T follicular helper cell (primary cell): ENCODE data around the gene DDX49.
"Not testable (repeated sequence)": the region's sequence is repeated elsewhere in the genome, so short reads cannot be mapped to it uniquely, and the experiment has no call there.

Source experiments
- DNase-seq: peaks from one replicate; pipeline ENCODE4 v3.0.0-alpha.2; 2020; ENCODE audit warnings: low read depth

The DDX49 gene

DNA sequence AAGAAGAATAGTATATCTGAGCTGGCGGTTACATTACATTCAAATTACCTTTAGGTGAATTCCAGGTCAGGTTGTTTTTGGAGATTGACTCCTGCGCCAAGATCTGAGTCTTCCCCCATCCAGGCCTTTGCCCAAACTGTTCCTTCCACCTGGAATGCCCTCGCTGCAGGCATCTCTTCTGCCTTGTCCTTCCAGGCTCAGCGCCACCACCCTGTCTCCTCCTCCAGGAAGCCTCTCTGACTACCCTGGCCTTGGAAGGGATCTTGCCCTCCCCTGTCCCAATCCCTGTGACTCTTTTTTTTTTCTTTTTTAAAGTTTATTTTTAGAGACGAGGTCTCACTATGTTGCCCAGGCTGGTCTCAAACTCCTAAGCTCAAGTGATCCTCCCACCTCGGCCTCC, 23.2 kb downstream of the DDX49 start:
- no peak for DNase-seq

DNA sequence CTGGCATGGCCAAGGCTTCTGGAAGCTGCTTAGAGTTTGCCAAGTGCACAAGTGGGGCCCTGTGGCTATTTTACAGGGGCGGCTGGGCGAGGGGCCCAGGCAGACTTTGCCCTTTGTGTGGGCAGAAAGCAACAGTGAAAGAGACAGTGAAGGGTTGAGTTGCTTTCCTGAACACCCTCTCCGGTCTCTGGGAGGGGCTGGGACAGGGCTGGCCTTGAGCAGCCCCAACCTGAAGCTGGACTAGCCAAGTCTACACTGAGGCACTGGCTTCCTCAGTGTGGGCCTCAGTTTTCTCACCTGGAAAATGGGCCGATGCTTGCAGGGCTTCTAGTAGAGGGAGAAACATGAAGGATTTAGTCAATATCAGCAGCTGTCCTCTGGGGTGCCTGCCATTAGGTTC, 23.9 kb downstream of the DDX49 start:
- no peak for DNase-seq

DNA sequence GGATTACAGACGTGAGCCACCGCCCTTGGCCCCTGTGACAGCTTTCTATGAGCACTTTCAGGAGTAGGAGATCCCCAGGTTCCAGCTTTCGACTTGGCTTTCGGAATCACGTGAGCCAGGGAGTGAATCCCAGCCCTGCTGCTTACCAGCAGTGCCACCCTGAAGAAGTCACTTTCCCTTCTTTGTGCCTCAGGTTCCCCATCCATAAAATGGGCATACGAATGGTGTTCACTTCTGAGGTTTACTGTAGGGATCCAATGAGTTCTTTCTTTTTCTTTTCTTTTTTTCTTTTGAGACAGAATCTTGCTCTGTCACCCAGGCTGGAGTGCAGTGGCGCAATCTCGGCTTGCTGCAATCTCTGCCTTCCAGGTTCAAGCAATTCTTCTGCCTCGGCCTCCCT, 25.8 kb downstream of the DDX49 start:
- no peak for DNase-seq

DNA sequence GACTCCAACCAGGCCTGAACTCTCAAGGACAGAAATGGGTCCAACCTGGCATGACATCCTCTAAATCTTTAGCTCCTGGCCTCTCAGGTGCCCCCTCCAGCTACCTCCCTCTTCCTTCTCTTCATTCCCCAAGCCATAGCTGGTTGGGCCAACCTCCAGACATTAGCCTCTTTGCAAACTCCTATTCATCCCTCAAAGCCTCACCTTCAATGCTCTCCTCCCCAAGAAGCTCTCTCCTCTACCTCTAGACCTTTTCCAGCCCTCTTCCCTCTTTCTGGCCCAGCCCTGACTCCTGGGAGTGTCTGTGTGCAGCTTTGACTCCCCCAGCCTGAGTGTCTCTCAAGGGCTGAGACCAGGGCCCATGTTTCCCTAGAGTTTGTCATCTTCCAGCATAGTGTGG, 26.8 kb downstream of the DDX49 start:
- no peak for DNase-seq

DNA sequence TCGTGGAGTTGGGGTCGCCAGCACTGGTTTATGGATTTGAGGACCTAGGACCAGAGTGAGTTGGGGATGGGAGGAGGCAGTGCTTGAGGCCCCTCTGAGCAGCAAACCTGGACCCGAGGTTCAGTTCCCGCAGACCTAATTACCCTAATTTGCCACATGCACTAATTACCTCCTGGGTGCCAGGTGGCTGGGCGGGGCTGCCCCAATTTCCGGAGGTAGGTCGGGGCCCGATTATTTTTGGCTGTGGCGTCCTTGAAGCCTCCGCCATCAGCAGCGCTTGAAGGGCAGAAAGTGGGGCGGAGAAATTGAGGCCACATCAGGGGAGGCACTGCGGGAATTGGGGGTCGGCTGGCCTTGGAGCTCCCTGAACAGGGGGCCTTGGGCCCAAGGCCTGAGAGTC, 27.4 kb downstream of the DDX49 start:
- DNase-seq = no peak

DNA sequence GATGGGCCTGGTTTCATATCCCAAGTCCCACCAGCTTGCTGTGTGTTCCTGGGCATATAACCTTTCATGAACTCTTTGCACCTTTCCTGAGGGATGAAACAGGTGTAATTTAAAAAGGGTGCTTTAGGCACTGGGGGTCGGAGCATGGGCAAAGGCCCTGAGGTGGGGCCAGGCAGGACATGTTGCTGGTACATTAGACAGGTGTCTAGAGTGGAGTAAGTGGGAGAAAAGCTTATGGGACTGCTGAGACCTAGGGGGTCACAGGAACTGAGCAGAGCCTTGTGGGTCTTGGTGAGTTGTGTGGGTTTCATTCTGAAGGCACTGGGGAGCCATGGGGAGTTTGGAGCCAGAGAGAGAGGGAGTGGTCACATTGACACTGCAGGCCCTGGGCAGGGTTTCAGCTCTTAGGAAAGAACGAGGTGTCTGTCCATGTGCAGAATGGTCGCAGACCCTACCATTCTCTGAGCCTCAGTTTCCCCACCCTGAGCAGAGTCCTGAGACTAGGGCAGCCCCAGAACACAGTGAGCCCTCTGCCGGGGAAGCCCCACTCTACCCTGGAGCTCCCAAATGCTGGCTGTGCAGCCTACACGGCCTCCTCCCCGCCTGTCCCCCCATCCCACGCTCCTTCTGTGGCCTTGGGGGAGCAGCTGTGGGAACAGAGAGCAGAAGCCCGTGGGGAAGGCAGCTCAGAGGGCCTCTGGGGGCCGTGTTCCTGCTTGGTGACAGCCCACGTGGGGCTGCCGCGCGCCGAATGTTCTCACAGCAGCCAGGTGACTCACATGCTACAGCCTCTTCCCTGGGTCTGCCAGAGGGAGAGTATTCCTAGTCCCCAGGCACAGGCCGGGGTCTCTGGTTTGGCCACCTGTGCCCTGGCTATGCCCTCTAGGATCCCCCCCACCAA, 28.8 kb downstream of the DDX49 start:
- no peak for DNase-seq

DNA sequence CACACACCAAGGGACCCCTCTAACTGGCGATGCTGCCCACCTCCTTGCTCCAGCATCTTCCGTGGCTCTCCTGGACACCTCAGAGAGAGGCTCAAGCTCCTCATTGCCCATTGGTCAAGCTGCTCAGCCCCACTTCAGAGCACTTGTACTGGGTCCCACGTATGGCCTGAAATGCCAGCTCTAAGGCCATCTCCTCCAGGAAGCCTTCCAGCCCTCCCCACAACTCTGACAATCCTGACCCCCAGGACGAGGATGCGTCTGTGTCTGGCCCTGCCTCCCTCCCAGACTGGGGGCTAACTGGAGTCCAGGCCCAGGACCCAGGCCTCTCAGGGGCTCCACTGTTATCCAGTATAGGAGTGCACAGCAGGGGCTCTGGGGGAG, 29.5 kb downstream of the DDX49 start:
- no peak for DNase-seq

DNA sequence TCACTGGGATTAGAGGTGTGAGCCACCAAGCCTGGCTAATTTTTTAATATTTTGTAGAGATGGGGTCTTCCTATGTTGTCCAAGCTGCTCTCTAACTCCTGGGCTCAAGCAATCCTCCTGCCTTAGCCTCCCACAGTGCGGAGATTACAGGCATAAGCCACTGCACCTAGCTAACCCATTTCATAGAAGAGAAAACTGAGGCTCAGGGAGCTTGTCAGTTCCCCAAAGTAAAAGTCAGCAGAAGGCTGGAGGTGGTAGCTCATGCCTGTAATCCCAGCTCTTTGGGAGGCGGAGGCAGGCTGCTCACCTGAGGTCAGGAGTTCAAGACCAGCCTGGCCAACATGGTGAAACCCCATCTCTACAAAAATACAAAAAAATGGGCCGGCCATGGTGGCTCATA, 30.3 kb downstream of the DDX49 start:
- no peak for DNase-seq

DNA sequence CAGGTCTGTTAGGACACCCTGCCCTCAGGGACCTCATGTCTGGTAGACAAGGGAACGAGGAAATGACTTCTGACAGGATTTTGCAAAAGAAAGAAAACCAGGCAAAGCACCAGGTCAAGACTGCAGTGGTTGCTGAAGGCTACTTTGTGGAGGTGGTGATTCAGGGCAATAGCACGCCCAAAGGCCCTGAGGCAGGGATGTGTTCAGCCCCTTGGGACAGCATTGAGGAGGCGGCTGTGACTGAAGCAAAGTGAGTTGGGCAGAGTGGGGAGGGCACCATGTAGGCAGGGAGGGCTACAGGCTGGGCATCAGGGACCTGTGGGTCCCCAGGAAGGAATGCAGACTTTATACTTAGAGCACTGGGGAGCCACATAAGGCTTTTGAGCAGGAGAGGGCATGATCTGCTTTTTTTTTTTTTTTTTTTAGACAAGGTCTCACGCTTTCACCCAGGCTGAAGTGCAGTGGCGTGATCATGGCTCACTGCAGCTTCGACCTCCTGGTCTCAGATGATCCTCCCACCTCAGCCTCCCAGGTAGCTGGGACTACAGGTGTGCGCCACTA, 32.3 kb downstream of the DDX49 start:
- DNase-seq = no peak

DNA sequence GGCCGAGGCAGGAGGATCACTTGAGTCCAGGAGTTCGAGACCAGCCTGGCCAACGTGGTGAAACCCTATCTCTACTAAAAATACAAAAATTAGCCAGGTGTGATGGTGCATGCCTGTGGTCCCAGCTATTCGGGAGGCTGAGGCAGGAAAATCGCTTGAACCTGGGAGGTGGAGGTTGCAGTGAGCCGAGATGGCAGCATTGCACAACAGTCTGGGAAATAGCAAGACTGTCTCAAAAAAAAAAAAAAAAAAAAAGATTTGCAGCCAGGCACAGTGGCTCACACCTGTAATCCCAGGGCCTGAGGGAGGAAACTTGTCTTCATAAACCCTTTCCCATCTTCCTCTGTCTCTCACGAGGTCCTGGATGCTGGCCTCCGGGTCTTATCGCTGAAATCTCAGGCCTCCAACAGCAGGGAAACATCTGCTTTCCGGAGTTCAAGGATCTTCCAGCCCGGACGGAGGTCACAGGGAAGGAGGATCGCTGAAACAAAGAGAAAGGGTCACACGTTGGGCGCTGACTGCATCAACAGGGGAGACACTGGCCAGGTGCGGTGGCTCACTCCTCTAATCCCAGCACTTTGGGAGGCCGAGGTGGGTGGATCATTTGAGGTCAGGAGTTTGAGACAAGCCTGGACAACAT, 33.0 kb downstream of the DDX49 start:
- DNase-seq = not testable (repeated sequence)

DNA sequence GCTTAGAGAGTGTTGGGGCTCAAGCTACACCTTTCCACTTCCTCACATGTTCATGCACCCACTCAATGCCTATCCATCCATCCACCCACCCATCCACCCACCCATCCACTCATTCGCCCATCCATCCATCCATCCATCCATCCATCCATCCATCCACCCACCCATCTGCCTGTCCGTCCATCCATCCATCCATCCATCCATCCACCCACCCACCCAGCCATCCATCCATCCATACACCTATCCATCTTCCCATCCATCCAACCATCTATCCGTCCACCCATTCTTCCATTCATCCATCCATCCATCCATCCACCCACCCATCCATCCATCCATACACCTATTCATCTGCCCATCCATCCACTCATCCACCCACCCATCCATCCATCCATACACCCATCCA, 34.6 kb downstream of the DDX49 start:
- no peak for DNase-seq

DNA sequence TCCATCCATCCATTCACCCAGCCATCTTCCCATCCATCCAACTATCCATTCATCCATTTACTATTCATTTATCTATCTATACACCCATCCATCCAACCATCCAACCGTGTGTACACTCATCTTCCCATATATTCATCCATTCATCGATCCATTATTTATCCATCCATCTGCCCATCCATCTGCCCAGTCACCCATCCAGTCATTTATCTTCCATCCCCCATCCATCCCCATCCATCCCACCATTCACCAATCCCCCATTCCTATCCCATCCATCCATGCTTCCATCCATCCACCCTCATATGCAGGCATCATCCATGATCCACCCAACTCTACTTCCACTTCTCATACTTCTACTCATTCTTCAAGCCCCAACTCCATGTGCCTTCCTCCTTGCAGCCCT, 35.5 kb downstream of the DDX49 start:
- no peak for DNase-seq

DNA sequence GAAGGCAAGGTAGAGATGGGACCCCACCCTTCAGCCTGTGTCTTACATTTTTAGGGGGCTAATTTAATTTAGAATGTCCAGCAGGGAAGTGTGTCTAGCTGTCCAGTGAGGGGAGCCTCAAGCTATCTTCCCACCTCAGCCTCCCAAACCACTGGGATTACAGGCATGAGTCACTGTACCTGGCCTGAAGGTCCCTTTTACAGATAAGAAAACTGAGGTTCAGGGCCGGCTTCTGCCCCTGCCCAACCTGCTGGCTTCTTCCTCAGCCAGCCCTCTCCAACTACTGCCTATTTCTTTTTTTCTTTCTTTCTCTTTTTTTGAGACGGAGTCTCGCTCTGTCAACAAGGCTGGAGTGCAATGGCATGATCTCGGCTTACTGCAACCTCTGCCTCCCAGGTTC, 40.9 kb downstream of the DDX49 start:
- no peak for DNase-seq

DNA sequence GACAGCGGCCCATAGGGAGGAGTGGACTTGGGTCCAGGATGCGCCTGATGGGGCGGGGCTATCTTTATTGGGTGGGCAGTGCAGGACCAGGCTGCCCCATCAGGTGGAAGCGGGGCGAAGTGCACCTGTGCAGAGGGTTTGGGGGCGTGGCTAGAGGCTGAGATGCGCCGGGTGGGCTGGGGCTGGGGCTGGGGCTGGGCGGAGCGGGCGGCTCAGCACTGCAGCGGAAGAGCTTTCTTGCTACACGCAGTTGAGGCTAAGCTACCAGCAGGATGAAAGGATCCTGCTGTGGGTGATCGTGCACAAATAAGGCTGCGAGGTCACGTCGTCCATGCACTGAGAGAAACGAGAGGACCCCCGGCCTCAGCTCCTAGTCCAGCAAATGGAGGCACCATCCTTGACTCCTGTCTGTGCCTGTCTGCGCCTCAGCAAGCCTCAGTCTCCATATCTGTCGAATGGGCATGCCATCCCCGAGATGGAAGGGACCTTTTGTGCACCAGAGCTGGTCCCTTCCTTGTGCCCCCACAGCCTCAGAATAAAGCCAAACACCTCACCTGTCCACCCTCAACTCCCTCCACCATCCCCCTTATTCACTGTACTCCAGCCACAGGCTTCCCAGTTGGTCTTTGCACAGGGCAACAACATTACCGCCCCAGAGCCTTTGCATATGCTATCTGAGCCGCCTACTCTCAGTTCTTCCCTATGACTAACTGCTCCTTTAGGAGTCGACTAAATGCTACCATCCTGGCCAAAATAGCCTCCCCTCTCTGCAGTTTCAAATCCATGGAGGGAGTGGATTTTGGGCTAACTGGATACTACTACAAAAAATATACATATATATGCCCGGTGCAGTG, 42.5 kb downstream of the DDX49 start:
- no peak for DNase-seq

DNA sequence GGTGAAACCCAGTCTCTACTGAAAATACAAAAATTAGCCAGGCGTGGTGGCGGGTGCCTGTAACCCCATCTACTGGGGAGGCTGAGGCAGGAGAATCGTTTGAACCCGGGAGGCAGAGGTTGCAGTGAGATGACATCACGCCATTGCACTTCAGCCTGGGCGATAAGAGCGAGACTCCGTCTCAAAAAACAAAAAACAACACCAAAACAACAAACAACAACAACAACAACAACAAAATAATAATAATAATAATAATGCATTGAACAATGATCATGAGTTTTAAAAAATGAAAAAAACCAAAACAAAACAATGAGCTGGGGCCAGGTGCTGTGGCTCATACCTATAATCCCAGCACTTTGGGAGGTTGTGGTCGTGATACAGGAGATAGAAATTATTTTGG, 44.6 kb downstream of the DDX49 start:
- DNase-seq = no peak

DNA sequence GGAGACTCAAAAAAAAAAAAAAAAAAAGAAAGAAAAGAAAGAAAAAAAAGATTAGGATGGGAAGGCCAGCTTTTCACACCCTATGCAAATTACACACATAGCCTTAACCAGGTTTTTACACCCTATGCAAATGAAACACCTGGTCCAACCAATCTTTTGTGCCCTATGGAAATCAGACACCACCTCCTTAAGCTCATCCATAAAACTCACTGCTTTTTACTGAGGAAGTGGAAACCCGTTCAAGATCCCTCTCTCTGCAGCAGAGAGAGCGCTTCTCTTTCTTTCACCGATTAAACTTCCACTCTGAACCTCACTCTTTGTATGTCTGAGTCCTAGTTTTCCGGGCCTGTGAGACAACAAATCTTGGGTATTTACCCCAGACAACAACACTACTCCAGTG, 46.8 kb downstream of the DDX49 start:
- no peak for DNase-seq

DNA sequence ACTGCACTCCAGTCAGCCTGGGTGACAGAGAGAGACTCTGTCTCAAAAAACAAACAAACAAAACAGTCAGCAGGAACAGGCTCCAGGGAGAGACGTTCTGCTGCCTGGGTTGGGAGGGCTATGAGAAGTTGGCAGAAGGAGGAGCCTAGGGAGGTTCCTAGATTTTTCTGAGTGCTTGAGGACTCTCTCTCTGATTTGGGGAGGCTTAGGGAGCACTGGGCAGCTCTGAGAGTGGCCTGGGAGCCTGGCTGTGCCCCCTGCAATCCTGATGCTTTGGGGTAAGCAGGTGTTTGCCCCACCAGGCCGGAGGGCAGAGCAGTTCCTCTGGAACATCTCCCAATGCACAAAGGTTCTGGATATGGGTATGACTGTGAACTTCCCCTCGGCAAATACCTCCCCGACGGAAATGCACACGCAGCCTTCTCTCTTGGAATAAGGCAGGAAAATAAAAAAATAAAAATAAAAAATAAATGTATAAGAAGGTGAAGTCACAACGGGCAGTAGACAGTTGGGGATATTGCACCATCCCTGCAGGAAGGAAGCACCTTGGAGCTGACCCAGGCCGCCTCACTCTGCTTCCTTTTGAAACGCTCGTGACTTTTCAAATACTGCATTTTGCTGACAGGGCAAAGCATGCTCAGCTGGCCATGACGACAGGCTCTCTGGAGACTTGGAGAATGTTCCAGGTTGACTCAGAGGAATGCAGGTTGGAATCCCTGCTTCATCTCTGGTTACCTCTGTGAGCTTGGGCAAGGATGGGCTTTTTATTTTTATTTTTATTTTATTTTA, 48.0 kb downstream of the DDX49 start:
- DNase-seq = no peak

DNA sequence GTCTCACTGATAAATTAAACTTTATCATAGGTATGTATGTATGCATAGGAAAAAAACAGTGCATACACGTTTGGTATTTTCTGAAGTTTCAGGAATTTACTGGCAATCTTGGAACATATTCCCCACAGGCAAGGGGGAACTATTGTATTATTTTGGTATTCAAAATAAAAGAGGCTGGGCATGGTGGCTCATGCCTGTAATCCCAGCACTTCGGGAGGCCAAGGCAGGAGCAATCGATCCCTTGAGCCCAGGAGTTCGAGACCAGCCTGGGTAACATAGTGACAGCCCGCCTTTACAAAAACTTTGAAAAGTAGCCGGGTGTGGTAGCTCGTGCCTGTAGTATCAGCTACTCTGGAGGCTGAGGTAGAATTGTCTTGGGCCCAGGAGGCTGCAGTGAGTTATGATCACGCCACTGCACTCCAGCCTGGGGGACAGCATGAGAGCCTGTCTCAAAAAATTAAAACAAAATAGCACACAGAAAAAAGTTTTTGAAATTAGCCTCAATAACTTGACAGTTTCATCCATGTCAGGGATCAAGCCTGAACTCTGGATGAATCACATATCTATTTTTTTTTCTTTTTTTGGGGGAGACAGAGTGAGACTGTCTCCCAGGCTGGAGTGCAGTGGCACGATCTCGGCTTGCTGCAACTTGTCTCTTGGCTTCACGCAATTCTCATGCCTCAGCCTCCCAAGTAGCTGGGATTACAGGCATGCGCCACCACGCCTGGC, 50.6 kb downstream of the DDX49 start:
- no peak for DNase-seq

DNA sequence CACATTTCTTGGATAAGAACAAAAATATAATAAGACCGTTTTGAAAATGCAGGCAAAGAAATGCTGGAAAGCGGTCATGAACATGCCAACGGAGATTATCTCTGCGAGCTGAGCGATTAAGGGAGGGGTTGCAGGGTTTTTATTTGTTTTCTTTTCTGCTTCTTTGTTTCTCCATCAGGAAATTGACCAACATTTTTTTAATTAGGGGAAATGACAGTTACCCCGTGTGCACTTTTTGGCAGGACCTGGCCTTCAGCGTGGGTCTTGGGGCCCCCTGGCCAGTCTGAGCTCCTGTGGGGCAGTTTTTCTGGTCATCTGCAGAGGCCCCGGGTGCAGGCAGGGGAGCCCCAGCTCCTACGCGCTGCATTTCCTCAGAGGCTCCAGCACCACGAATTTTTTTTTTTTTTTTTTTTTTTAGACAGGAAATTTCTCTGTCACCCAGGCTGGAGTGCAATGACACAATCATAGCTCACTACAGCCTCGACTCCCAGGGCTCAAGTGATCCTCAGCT, 52.8 kb downstream of the DDX49 start:
- no peak for DNase-seq

DNA sequence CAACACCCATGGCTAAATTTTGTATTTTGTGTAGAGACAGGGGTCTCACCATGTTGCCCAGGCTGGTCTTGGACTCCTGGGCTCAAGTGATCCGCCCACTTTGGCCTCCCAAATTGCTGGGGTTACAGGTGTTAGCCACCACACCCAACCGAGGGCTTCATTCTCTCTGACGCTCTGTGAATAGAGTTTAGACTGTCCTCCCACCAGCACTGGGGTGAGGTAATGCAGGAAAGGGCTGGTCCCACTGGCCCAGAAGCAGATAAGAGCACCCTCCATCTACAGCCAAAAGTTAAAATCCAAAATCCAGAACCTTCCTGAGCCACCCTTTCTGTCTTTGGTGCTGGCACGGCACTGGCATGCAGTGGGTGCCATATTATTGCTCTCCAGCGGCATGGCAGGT, 53.3 kb downstream of the DDX49 start:
- DNase-seq = no peak

DNA sequence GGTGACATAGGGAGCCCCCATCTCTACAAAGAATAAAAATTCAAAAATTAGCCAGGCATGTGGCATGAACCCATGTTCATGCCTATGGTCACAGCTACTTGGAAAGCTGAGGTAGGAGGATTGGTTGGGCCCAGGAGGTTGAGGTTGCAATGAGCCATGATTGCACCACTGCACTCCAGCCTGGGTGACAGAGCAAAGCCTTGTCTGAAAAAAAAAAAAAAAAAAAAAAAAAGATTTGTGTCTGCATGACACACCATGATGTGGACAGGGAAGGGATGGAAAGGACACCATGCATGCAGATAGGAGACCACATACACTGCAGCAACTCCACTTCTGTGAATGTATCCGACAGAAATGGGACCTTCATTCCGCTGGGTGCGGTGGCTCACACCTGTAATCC, 55.5 kb downstream of the DDX49 start:
- no peak for DNase-seq
